T-cell (primary cell): ENCODE results near the gene TICAM2. TPM values are rescaled to one million over a fixed set of nuclear protein-coding genes. Genes with fewer than 3 reads are reported as not detected.

Source experiments
- ATAC-seq, 4 experiments: fragments of 200-7000 bp in 3 of 4; fragments of 150-1000 bp in 1 of 4; cut with Tn5 transposase; replicated peaks in 1 of 4; 1 replicate in 3 of 4; 2 replicates in 1 of 4; pipeline ENCODE4 v1.10.0; 2021; ENCODE audit warnings: moderate library complexity in 3 of 4, mild to moderate bottlenecking in 2 of 4, moderate number of reproducible peaks in 1 of 4
- CTCF ChIA-PET, 2 donors: fragments of 300-600 bp; sonication (Branson Sonifier 250); formaldehyde crosslinking; loops; one replicate each; lab custom pipeline; 2022; ENCODE audit warnings: antibody characterized with exemption in 2 of 2; lab: Charles Lee
- POLR2A ChIA-PET, 2 donors: fragments of 300-600 bp; sonication (Branson Sonifier 250); formaldehyde crosslinking; loops; one replicate each; lab custom pipeline; 2022; ENCODE audit warnings: antibody characterized with exemption in 2 of 2; lab: Charles Lee
- DNase-seq, 35 experiments: peaks; one replicate each; pipeline versions ENCODE4 v3.0.0 to v3.0.0-alpha.2; 2013 to 2023
- H3K27ac ChIP-seq: one replicate; pipeline ENCODE4 v1.5.1; 2013; ENCODE audit warnings: low read length
- H3K27me3 ChIP-seq, 2 experiments: replicated peaks in 1 of 2; 1 replicate in 1 of 2; 2 replicates in 1 of 2; pipeline versions ENCODE4 v1.6.1 to v1.7.0; 2013; ENCODE audit warnings: low read length in 1 of 2, mixed read lengths in 1 of 2; ENCODE audit not compliant: control insufficient read depth in 2 of 2, insufficient read depth in 2 of 2; ENCODE audit errors: extremely low read depth in 1 of 2
- H3K36me3 ChIP-seq, 2 donors: 1 replicate in 1 of 2; 2 replicates in 1 of 2; pipeline versions ENCODE4 v1.6.1 to v1.7.0; 2013; ENCODE audit warnings: low read length in 1 of 2; ENCODE audit not compliant: control insufficient read depth in 2 of 2, insufficient read depth in 1 of 2; ENCODE audit errors: extremely low read depth in 1 of 2
- H3K4me1 ChIP-seq, 2 experiments: 1 replicate in 1 of 2; 2 replicates in 1 of 2; pipeline versions ENCODE4 v1.6.1 to v1.7.0; 2013; ENCODE audit warnings: low read length in 2 of 2, mixed read lengths in 1 of 2; ENCODE audit not compliant: insufficient read depth in 2 of 2, control insufficient read depth in 1 of 2; ENCODE audit errors: extremely low read depth in 1 of 2
- H3K4me3 ChIP-seq, 2 donors: 1 replicate in 1 of 2; 2 replicates in 1 of 2; pipeline versions ENCODE4 v1.5.1 to v1.7.0; 2013; ENCODE audit warnings: mild to moderate bottlenecking in 2 of 2, low read length in 1 of 2, moderate library complexity in 1 of 2; ENCODE audit not compliant: control insufficient read depth in 1 of 2; ENCODE audit errors: extremely low read depth in 1 of 2
- H3K9me3 ChIP-seq: 2 replicates; pipeline ENCODE4 v1.7.0; 2013
- H3K27ac Mint-ChIP-seq, 2 donors: one replicate each; pipeline ENCODE4 v1.8.0; 2020 to 2021; ENCODE audit warnings: mild to moderate bottlenecking in 2 of 2, mixed read lengths in 2 of 2
- H3K27me3 Mint-ChIP-seq, 2 donors: one replicate each; pipeline ENCODE4 v1.8.0; 2021 to 2022; ENCODE audit warnings: mixed read lengths in 2 of 2
- H3K36me3 Mint-ChIP-seq: one replicate; pipeline ENCODE4 v1.8.0; 2021; ENCODE audit warnings: mixed read lengths
- H3K4me1 Mint-ChIP-seq, 3 donors: one replicate each; pipeline ENCODE4 v1.8.0; 2020 to 2022; ENCODE audit warnings: mixed read lengths in 3 of 3, mild to moderate bottlenecking in 1 of 3
- H3K4me3 Mint-ChIP-seq, 3 donors: one replicate each; pipeline ENCODE4 v1.8.0; 2020 to 2022; ENCODE audit warnings: mild to moderate bottlenecking in 3 of 3, mixed read lengths in 3 of 3, moderate library complexity in 3 of 3
- H3K9me3 Mint-ChIP-seq, 3 donors: one replicate each; pipeline ENCODE4 v1.8.0; 2020 to 2022; ENCODE audit warnings: mixed read lengths in 3 of 3
- WGBS: methylation state at CpG from one replicate; pipeline ENCODE4 v1.1.5; 2013; ENCODE audit warnings: missing lambda C conversion rate; ENCODE audit not compliant: insufficient coverage; 5-methylcytosine and 5-hydroxymethylcytosine counted together
- total RNA-seq, 35 experiments: library from RNA in 6 of 35; stranded (reverse) in 6 of 35; fragments of 120-200 nt in 1 of 35; gene quantifications; one replicate each; pipeline versions ENCODE4 v1.2.1 to v1.2.4 and lab custom pipeline; 2013 to 2026

The TICAM2 gene
- total RNA-seq, 5 donors from 2014 or later (not counting 1 experiment from before 2014, with no cell fraction given) = 0.51 to 1.7 (median 0.82) TPM

- H3K4me3 ChIP-seq = no peak overlapping the region
- Mint-ChIP-seq H3K27me3 (peaks cover 16 to 17% of the 10 kb centered on the region in 2 donors), H3K9me3 (no peaks in the 10 kb centered on the region), H3K27ac (no peak overlapping the region), H3K4me3 (no peak overlapping the region), H3K36me3 (no peaks in the 10 kb centered on the region), H3K4me1 (no peaks in the 10 kb centered on the region)
- 80% methylated on average over 2 of the region's 2 CpGs for WGBS
- peaks cover 0 to 2% of the 10 kb centered on the region in 2 experiments for H3K27me3 ChIP-seq
- DNase-seq = no peak
- ChIA-PET CTCF (no interaction called here), POLR2A (no interaction called here)
- H3K27ac ChIP-seq = no peak overlapping the region
- no peaks in the 10 kb centered on the region for H3K36me3 ChIP-seq
- no peak for ATAC-seq
- H3K4me1 ChIP-seq = no peaks in the 10 kb centered on the region
- no peaks in the 10 kb centered on the region for H3K9me3 ChIP-seq
Measured at GRCh38 chr5:115640274-115640673, 38.0 kb upstream of the TICAM2 start.

- WGBS = no CpG with 5 or more reads among the region's 1 CpG
- ChIA-PET CTCF (no interaction called here), POLR2A (interaction anchor here (0.6 to 0.7 kb wide), 2 partner anchors 9 to 95 kb away, joined by 3 to 7 read pairs; partner anchors contain the start of gene FEM1C (in 1 of the 2))
- no peaks in the 10 kb centered on the region for H3K9me3 ChIP-seq
- peaks cover 0 to 3% of the 10 kb centered on the region in 2 experiments for H3K4me1 ChIP-seq
- H3K27ac Mint-ChIP-seq = no peak overlapping the region
- ATAC-seq (no peak), DNase-seq (no peak)
- H3K27ac ChIP-seq = no peak overlapping the region
- peaks cover 8 to 14% of the 10 kb centered on the region in 2 donors for H3K27me3 Mint-ChIP-seq
- H3K4me1 Mint-ChIP-seq = peaks cover 0 to 4% (median 3%) of the 10 kb centered on the region in 3 donors
- H3K36me3 Mint-ChIP-seq = no peaks in the 10 kb centered on the region
- no peak overlapping the region for H3K4me3 ChIP-seq
- no peaks in the 10 kb centered on the region for H3K9me3 Mint-ChIP-seq
- no peaks in the 10 kb centered on the region for H3K36me3 ChIP-seq
- no peak overlapping the region for H3K4me3 Mint-ChIP-seq
- peaks cover 0 to 2% of the 10 kb centered on the region in 2 experiments for H3K27me3 ChIP-seq
Measured at GRCh38 chr5:115639377-115639776, 37.1 kb upstream of the TICAM2 start.

DNA sequence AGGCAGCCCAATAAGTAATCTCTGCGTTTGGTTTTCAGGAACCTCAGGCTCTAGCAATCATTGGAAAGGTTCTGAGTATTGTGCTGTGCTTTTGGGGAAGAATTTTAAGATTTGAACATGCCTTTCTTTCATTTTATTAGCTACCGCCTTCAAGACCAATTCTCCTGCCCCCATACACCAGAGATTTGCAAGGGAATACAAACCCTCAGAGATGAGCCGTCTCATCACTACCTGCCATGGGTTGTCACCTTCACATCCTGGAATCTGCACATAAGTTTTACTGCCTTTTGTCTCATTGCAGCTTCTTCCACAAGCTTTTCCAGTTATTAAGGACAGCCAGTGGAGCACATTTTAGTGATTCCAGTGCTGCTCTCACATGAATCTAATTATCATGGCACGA is 35.2 kb upstream of the TICAM2 start:
- Histone ChIP-seq H3K27ac (no peak overlapping the region), H3K27me3 (peaks cover 0 to 2% of the 10 kb centered on the region in 2 experiments), H3K36me3 (no peaks in the 10 kb centered on the region), H3K4me3 (no peak overlapping the region), H3K4me1 (peaks cover 0 to 5% of the 10 kb centered on the region in 2 experiments), H3K9me3 (no peaks in the 10 kb centered on the region)
- no peak for DNase-seq
- CTCF ChIA-PET = no interaction called here
- Mint-ChIP-seq H3K4me3 (no peak overlapping the region), H3K27ac (no peak overlapping the region), H3K36me3 (no peaks in the 10 kb centered on the region), H3K4me1 (peaks cover 0 to 8% (median 7%) of the 10 kb centered on the region in 3 donors), H3K9me3 (no peaks in the 10 kb centered on the region), H3K27me3 (peaks cover 0 to 3% of the 10 kb centered on the region in 2 donors)
- POLR2A ChIA-PET = no interaction called here
- no peak for ATAC-seq
- 83% methylated on average over 1 of the region's 4 CpGs for WGBS

GRCh38 chr5:115636008-115636407 is 33.7 kb upstream of the TICAM2 start:
- H3K27ac Mint-ChIP-seq = no peak overlapping the region
- H3K9me3 Mint-ChIP-seq = no peaks in the 10 kb centered on the region
- WGBS = no CpG with 5 or more reads among the region's 1 CpG
- no peaks in the 10 kb centered on the region for H3K36me3 Mint-ChIP-seq
- peaks cover 0 to 3% of the 10 kb centered on the region in 2 donors for H3K27me3 Mint-ChIP-seq
- Histone ChIP-seq H3K4me1 (peaks cover 0 to 5% of the 10 kb centered on the region in 2 experiments), H3K4me3 (no peak overlapping the region), H3K36me3 (no peaks in the 10 kb centered on the region), H3K9me3 (no peaks in the 10 kb centered on the region), H3K27ac (no peak overlapping the region), H3K27me3 (no peaks in the 10 kb centered on the region)
- ChIA-PET CTCF (interaction anchor here (0.6 to 2.8 kb wide), 6 partner anchors 204 to 433 kb away, joined by 3 to 14 read pairs (median 4); partner anchors contain the start of gene ATG12 (in 1 of the 2)), POLR2A (no interaction called here)
- H3K4me3 Mint-ChIP-seq = no peak overlapping the region
- no peak for DNase-seq
- no peak for ATAC-seq
- peaks cover 0 to 8% (median 7%) of the 10 kb centered on the region in 3 donors for H3K4me1 Mint-ChIP-seq

GRCh38 chr5:115634343-115635132 is 32.3 kb upstream of the TICAM2 start:
- Mint-ChIP-seq H3K4me3 (peak overlapping the region; percentile 55 to 60 (median 59)), H3K4me1 (peaks cover 0 to 8% (median 7%) of the 10 kb centered on the region in 3 donors), H3K27me3 (no peaks in the 10 kb centered on the region), H3K36me3 (no peaks in the 10 kb centered on the region), H3K9me3 (no peaks in the 10 kb centered on the region), H3K27ac (peak overlapping the region; percentile 23 to 40)
- POLR2A ChIA-PET = interaction anchor here in 1 of 2 donors (0.6 kb wide), 1 partner anchor 31 kb away, joined by 5 read pairs; no protein-coding TSS in a partner anchor
- Histone ChIP-seq H3K4me3 (peak overlapping the region; percentile 5 to 32), H3K36me3 (no peaks in the 10 kb centered on the region), H3K27me3 (no peaks in the 10 kb centered on the region), H3K4me1 (peaks cover 0 to 5% of the 10 kb centered on the region in 2 experiments), H3K27ac (no peak overlapping the region), H3K9me3 (no peaks in the 10 kb centered on the region)
- 0% methylated on average over 3 of the region's 8 CpGs for WGBS
- ATAC-seq = peak; percentile 90 to 97 (median 96)
- peak; percentile 46 to 87 (median 74) for DNase-seq
- CTCF ChIA-PET = interaction anchor here (0.6 to 2.8 kb wide), 15 partner anchors 11 to 434 kb away, joined by 3 to 14 read pairs (median 3); partner anchors contain the start of gene ATG12 (in 1 of the 2)

- Mint-ChIP-seq H3K4me1 (peaks cover 13 to 21% (median 17%) of the 10 kb centered on the region in 3 donors), H3K36me3 (no peaks in the 10 kb centered on the region), H3K27ac (no peak overlapping the region), H3K9me3 (no peaks in the 10 kb centered on the region), H3K27me3 (no peaks in the 10 kb centered on the region), H3K4me3 (no peak overlapping the region)
- ChIA-PET POLR2A (no interaction called here), CTCF (interaction anchor here in 1 of 2 donors (0.7 to 1.0 kb wide), 2 partner anchors 75 to 439 kb away, joined by 3 read pairs; no protein-coding TSS in a partner anchor)
- H3K27me3 ChIP-seq = no peaks in the 10 kb centered on the region
- H3K36me3 ChIP-seq = no peaks in the 10 kb centered on the region
- DNase-seq = no peak
- H3K4me3 ChIP-seq = no peak overlapping the region
- H3K27ac ChIP-seq = no peak overlapping the region
- no peak for ATAC-seq
- WGBS = no CpG with 5 or more reads among the region's 1 CpG
- H3K9me3 ChIP-seq = no peaks in the 10 kb centered on the region
- H3K4me1 ChIP-seq = peaks cover 3 to 16% of the 10 kb centered on the region in 2 experiments
Measured at GRCh38 chr5:115629903-115630302, 27.6 kb upstream of the TICAM2 start.
